Activated CD4-positive, CD25-positive, alpha-beta regulatory T cell treated with anti-CD3 and anti-CD28 coated beads, Interleukin-2, amount 50 U/mL, for 24 hours (primary cell): ENCODE data around the gene UBE2U.

Source experiments
- ATAC-seq, 2 donors: fragments of 150-1000 bp; cut with Tn5 transposase; one replicate each; pipeline ENCODE4 v1.10.0; 2021; ENCODE audit warnings: mild to moderate bottlenecking in 1 of 2, moderate library complexity in 1 of 2

Gene UBE2U

DNA sequence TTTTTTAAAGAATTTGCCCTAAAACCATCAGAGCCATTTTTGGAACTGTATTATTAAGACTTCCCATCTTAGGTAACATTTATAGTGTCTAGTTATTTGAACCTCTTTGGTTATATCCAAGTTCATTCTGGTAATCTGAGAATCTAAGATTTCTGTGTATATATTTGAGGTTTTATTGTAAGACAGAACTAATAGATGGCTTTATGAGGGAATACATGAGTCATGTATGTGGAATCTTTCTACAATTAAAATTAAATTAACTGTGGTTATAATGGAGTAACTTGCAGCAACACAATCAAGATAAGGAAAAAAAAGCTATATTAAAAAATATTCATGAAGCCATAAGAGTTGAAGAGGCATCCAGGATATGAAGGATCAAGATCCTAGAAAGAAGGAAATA lies 92.1 kb downstream of the UBE2U start:
- ATAC-seq: no peak

DNA sequence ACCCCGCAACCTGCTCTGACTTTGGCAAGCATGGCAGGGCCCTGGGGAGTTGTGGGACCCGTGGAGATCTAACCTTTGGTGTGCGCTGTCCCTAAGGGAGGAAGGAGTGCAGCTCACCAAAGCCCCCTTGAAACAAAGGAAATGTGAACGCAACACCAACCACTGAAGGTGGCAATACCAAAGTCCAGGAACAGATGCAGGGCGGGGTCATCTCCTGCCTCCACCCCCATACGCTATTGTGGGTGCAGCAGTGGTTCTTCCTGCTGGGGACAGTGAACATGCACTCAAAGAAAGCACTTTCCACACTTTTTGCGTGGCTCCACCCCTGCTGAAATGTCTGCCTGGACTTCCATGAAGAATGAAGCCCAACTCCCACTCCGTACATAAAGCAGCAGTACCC lies 93.0 kb downstream of the UBE2U start:
- no peak for ATAC-seq

DNA sequence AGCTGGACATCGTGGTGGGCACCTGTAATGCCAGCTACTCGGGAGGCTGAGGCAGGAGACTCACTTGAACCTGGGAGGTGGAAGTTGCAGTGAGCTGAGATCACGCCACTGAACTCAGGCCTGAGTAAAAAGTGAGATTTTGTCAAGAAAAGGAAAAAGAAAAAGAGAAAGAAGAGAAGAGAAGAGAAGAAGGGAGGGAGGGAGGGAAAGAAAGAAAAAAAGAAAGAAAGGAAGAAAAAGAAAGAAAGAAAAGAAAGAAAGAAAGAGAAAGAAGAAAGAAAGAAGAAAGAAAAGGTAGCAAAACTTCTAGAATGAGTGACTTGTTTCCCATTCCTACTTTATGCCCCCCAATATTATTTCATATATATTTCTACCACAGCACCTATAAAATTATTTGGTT lies 98.8 kb downstream of the UBE2U start:
- no peak for ATAC-seq

DNA sequence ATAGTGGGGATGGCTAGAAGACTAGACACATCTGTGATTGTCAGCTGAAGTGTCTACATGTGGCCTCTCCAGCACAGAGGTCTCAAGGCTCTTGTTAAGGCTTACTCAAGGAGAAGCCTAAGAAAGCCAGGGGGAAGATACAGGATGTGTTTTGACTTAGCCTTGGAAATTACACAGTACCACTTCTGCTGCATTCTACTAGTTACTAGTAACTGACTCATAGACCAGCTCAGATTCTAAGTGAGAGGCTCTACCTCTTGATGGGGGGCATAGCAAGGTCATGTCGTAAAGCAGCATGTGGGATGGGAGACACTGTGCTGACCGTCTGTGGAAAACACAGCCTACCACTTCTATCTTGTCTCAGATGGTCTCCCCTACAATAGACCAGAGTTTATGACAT lies 99.5 kb downstream of the UBE2U start:
- no peak for ATAC-seq

DNA sequence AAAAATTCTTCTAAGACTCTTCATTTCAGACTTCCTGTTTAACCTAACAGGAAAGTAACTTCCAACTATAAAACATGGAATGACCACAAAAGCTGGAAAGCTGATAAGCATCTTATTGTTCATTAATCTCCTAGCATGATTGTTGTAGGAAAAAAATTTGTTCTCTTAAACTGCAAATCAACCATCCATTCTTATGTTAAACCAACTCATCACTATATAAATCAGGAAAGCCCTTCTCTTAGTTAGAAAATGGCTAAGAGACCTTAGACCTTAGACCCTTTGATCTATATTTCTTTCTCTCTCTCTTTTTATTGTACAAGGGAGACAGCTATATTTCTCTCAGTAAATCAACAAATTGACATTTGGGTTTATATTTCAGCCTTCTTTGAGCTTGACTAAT lies 101.4 kb downstream of the UBE2U start:
- no peak for ATAC-seq

DNA sequence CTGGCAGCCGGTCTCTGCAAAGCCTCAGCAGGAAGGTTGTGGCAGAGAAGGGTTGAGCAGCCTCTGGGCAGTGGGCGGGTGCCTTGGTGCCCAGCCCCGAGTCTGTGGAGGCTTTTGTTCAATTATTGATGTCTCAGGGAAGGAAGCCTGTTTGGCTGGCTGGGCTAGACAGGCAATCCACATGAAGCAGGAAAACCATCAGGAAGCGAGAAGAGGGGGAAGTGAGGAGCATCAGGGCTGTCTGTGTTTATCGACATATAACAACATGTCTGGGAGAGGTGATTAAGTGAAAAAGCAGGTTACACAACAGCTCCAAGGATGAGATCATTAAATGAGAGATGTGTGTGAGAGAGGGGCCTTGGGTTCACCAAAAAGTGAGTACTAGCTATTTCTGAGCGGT lies 105.4 kb downstream of the UBE2U start:
- no peak for ATAC-seq

DNA sequence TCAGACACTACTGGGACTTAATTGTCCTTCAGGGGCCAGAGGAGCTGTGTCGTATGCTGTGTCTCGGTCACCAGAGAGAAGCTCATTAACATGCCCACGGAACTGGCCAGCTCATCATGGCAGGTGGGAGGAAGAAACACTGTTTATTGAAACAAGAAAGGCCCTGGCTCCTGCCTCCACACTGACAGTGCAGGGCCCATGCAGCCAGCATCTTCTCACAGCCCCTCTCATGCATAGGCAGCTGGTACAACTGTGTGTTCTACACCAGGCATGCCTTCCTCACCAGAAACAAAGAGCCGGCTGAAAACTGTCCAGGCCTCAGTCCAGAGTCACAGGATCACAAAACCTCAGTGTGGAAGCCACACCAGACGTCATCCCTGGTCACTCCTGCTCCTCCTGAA lies 106.0 kb downstream of the UBE2U start:
- ATAC-seq: no peak

DNA sequence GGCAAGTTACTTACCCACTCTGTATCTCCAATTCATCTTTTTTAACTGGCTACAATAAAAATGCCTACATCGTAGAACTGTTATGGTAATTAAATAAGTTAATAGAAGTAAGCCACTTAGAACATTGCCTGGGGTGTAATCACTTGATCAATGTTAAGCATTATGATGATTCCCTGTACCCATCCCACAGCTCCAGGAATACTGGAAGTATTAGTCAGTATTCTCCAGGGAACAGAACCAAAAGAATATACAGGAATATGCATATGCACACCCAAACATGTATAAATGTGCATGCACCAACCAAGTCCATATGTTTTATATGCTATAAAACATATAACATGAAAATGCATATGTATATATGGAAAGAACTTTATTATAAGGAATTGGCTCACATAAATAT lies 107.3 kb downstream of the UBE2U start:
- ATAC-seq: no peak

DNA sequence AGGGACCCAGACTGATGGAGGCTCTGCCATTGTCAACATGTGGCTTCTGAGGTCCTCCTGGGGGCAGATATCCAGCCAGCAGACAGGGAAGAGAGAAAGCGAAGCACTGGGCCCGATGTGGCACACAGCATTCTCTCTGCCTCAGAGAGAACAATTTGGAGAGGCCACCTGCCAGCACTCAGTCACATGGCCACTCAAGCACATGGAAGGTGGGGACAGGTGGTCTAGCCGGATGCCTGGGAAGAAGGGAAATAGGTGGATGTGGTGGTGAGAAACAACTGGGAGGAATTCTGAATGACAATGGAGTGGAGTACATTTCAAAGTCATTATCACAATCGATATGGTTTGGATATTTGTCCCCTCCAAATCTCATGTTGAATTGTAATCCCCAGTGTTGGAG lies 109.0 kb downstream of the UBE2U start:
- ATAC-seq: no peak

DNA sequence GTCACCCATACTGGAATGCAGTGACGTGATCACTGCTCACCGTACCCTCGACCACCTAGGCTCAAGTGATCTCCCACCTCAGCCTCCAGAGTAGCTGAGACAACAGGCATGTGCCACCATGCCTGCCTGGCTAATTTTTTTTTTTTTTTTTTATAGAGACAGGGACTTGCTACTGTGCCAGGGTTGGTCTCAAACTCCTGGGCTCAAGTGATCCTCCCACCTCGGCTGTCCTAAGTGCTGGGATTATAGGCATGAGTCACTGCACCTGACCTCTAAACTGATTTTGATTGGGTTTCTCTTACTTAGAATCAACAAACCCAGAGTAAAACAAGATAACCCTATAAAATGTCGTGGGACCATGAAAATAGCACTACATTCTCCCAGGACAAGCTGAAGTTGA lies 112.0 kb downstream of the UBE2U start:
- no peak for ATAC-seq
